Measurements from ENCODE around the gene ANO9.

DNA sequence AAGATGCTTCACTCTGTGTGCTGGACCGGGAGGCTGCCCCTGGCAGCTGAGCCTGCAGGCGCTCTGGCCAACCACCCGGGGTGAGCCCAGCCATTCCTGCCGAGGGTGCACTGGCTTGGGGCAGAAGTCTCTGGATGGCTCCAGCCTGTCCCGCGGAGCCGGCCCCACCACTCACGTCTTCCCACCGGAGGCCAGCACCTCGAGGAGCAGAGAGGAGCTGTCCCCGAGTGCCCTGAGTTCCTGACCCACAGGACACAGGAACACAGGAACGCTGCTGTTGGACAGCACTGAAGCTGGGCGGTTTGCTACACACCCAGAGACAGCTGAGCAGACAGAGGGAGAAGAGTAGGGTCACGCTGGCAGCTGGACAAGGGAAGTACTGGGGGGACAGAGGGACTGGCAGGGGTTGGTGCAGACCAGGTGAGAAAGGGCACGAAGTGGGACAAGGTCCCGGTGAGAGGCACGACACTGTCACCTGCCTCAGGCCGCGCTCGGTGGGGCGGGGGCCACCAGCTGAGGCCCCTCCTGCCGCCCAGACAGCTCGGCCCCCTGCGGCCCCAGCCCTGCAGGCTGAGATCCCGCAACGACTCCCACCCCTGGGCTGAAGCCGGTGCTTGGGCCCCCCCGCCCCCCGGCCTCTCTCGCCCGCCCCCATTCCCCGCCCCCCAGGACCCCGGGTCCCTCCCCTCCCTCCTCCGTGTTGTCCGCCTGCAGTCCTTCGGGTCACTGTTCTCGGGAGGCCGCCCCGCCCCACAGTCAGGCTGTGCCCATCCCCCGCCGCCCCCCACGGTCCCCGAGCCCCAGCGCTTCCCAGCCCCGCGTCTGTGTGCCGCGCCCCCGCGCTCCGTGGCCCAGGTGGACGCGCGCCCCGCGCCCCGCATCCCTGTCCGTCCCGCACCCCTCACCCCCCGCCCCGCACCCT lies 73.1 kb downstream of the ANO9 start:
- TF ChIP-seq CTCF (IDR thresholded peaks at IDR 0.05; ENCODE audit: low read length) (no peak), EZH2 (IDR thresholded peaks at IDR 0.05; ENCODE audit: borderline replicate concordance, low read length) (no peak)

All from OCI-LY1 (cell line).